Measurements from ENCODE around the gene MDH1B. TPM values are rescaled to one million over a fixed set of nuclear protein-coding genes. Genes with fewer than 3 reads are reported as not detected.

MDH1B gene
- total and polyA plus RNA-seq, 12 donors = 0.12 to 2.8 (median 1.0) TPM

DNA sequence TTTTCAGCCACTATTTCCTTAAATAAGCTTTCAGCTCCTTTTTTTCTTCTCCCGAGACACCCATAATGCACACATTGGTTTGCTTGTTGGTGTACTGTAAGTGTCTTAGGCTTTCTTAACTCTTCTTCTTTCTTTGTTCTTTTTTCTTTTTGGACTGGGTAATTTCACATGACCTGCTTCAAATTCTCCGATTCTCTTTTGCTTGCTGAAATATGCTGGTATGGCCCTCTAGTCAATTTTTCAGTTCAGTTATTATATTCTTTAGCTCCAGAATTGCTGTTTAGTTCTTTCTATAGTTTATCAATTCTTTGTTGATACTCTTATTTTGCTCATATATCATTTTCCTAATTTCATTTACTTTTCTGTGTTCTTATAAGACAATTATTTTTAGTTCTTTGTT, 15.5 kb upstream of the MDH1B start:
- Histone ChIP-seq H3K9me3 (peaks cover 0 to 38% (median 16%) of the 10 kb centered on the region in 11 donors), H3K4me3 (no peak overlapping the region), H3K4me1 (no peaks in the 10 kb centered on the region), H3K36me3 (peaks cover 0 to 100% (median 40%) of the 10 kb centered on the region in 9 donors), H3K27me3 (no peaks in the 10 kb centered on the region), H3K27ac (no peak overlapping the region)
- intact Hi-C loops (cut with DNase I) = loop anchor here in 9 of 10 donors (1.0 to 5.0 kb wide), 3 partner anchors 83 to 88 kb away; no protein-coding TSS in a partner anchor
- TF ChIP-seq, protein P1, sequence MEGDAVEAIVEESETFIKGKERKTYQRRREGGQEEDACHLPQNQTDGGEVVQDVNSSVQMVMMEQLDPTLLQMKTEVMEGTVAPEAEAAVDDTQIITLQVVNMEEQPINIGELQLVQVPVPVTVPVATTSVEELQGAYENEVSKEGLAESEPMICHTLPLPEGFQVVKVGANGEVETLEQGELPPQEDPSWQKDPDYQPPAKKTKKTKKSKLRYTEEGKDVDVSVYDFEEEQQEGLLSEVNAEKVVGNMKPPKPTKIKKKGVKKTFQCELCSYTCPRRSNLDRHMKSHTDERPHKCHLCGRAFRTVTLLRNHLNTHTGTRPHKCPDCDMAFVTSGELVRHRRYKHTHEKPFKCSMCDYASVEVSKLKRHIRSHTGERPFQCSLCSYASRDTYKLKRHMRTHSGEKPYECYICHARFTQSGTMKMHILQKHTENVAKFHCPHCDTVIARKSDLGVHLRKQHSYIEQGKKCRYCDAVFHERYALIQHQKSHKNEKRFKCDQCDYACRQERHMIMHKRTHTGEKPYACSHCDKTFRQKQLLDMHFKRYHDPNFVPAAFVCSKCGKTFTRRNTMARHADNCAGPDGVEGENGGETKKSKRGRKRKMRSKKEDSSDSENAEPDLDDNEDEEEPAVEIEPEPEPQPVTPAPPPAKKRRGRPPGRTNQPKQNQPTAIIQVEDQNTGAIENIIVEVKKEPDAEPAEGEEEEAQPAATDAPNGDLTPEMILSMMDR (IDR thresholded peaks at IDR 0.05) = no peak
- ATAC-seq (no peak), DNase-seq (no peak)
- 96 to 98% methylated on average over 2 of the region's 2 CpGs for WGBS, 2 donors

DNA sequence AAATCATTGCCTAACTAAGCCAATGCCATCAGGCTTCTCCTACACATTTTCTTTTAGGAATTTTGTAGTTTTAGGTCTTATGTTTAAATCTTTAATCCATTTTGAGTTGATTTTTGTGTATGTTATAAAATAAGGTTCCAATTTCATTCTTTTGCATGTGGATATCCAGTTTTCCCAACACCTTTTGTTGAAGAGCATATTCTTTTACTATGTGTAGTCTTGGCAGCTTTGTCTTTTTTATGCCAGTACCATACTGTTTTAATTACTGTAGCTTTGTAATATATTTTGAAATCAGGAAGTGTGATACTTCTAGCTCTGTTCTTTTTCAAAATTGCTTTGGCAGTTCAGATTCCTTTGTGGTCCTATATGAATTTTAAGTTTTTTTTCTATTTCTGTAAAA, 11.3 kb upstream of the MDH1B start:
- H3K27ac ChIP-seq = no peak overlapping the region
- peaks cover 0 to 5% (median 0%) of the 10 kb centered on the region in 9 donors for H3K4me1 ChIP-seq
- TF ChIP-seq, protein P1 (IDR thresholded peaks at IDR 0.05) = no peak
- ATAC-seq = no peak
- intact Hi-C loops (cut with DNase I) = no loop called here
- H3K9me3 ChIP-seq = peaks cover 0 to 44% (median 16%) of the 10 kb centered on the region in 11 donors
- H3K27me3 ChIP-seq = no peaks in the 10 kb centered on the region
- no peak for DNase-seq
- peaks cover 0 to 100% (median 50%) of the 10 kb centered on the region in 9 donors for H3K36me3 ChIP-seq
- H3K4me3 ChIP-seq = no peak overlapping the region

DNA sequence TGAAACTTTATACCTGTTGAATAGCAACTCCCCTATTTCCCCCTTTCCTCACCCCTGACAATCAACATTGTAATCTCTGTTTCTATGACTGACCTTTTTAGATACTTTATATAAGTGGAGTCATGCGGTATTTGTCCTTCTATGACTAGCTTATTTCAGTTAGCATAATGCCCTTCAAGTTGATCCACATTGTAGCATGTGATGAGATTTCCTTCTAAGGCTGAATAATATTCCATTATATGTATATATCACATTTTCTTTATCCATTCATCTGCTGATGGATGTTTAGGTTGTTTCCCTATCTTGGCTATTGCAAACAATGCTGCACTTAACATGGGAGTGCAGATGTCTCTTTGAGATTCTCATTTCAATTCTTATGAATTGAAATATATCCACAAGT, 9.7 kb upstream of the MDH1B start:
- DNase-seq (no peak), ATAC-seq (peak in 1 of 8 donors; percentile 22)
- Histone ChIP-seq H3K9me3 (peaks cover 0 to 30% (median 8%) of the 10 kb centered on the region in 11 donors), H3K27me3 (no peaks in the 10 kb centered on the region), H3K27ac (no peak overlapping the region), H3K4me3 (no peak overlapping the region), H3K36me3 (peaks cover 0 to 100% (median 45%) of the 10 kb centered on the region in 9 donors), H3K4me1 (peaks cover 0 to 5% (median 0%) of the 10 kb centered on the region in 9 donors)
- TF ChIP-seq, protein P1 (IDR thresholded peaks at IDR 0.05) = no peak
- intact Hi-C loops (cut with DNase I) = no loop called here
- 57 to 66% methylated on average over 1 of the region's 1 CpG for WGBS, 2 donors

DNA sequence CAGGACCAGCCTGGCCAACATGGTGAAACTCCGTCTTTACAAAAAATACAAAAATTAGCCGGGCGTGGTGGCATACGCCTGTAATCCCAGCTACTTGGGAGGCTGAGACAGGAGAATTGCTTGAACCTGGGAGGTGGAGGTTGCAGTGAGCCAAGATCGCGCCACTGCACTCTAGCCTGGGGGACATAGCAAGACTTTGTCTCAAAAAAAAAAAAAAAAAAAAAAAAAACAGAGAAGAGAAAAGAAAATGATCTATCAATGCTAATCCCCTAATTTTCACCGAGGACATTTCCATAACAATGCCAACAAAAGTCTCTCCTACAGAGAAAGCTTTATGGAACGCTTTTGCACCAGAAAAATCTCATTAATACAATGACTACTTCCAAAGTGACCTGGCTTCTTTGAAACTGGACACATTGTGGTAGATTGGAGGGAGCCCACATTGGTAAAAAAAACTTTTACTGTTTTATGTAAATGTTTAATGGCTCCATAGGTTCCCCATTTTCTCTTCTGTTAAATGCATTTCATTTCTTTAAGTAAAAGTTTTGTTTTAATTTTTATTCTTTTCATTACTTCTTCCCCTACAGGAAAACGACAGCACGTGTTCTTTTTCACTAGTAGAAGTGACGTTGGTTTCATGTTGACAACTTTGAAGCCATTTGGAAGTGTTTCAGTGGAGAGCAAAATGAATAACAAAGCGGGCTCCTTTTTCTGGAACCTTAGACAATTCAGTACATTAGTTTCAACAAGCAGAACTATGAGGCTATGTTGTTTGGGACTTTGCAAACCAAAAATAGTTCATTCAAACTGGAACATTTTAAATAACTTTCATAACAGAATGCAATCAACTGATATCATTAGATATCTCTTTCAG, 1.2 kb upstream of the MDH1B start:
- Histone ChIP-seq H3K9me3 (no peaks in the 10 kb centered on the region), H3K27me3 (no peaks in the 10 kb centered on the region), H3K4me1 (peaks cover 0 to 46% (median 33%) of the 10 kb centered on the region in 9 donors), H3K4me3 (peak overlapping the region; percentile 61 to 86 (median 78)), H3K36me3 (peaks cover 0 to 47% (median 10%) of the 10 kb centered on the region in 9 donors), H3K27ac (peak overlapping the region in 9 of 10 donors; percentile 81 to 92 (median 89))
- TF ChIP-seq, protein P1 (IDR thresholded peaks at IDR 0.05) = no peak
- 36 to 37% methylated on average over 12 of the region's 12 CpGs for WGBS, 2 donors
- intact Hi-C loops (cut with DNase I) = loop anchor here in 1 of 10 donors (10.0 kb wide), 1 partner anchor 949 kb away; the partner anchor contains the start of gene CCNYL1
- no peak for ATAC-seq
- DNase-seq = no peak
